GM12865 (cell line): ENCODE results near the gene MYO9A.

ENCODE experiments used
- DNase-seq: peaks from one replicate; pipeline ENCODE4 v3.0.0; 2010; ENCODE audit warnings: low read depth
- H3K4me3 ChIP-seq: 2 replicates; pipeline ENCODE4 v1.5.1; 2011; ENCODE audit warnings: mild to moderate bottlenecking, low read depth, low read length, control low read depth
- TF ChIP-seq, protein P1 (sequence below): IDR thresholded peaks from 2 replicates; pipeline ENCODE4 v1.5.1; 2011; ENCODE audit warnings: low read length, control low read depth, low read depth, inconsistent platforms; ENCODE audit not compliant: insufficient read depth; ENCODE audit errors: missing control alignments

The MYO9A gene

DNA sequence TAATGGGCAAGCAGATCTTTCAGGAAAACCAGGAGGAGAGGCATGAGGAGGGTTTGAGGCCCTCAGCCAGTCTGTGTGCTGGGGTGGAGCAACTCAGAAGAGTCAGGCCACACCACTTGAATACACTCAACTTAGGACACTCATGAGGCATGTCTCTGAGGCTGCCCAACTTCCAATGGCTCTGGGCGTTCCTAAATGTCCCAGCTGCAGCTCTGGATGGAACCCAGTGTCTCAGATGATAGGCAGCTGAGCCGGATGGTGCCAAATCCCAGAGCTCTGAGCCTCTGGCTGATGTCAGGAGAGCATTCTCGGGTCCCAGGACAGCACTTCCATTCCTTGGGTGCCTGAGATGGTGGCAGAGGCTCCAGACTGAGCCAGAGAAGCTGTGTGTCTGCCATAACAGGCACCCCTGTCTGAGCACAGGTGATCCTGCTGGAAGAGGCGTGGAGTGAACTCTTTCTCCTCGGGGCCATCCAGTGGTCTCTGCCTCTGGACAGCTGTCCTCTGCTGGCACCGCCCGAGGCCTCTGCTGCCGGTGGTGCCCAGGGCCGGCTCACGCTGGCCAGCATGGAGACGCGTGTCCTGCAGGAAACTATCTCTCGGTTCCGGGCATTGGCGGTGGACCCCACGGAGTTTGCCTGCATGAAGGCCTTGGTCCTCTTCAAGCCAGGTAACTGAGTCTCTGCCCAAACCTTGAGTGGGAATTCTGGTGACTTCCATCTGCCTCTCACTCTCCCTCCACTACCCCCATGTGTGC, 304.8 kb downstream of the MYO9A start:
- TF ChIP-seq, protein P1, sequence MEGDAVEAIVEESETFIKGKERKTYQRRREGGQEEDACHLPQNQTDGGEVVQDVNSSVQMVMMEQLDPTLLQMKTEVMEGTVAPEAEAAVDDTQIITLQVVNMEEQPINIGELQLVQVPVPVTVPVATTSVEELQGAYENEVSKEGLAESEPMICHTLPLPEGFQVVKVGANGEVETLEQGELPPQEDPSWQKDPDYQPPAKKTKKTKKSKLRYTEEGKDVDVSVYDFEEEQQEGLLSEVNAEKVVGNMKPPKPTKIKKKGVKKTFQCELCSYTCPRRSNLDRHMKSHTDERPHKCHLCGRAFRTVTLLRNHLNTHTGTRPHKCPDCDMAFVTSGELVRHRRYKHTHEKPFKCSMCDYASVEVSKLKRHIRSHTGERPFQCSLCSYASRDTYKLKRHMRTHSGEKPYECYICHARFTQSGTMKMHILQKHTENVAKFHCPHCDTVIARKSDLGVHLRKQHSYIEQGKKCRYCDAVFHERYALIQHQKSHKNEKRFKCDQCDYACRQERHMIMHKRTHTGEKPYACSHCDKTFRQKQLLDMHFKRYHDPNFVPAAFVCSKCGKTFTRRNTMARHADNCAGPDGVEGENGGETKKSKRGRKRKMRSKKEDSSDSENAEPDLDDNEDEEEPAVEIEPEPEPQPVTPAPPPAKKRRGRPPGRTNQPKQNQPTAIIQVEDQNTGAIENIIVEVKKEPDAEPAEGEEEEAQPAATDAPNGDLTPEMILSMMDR, result no peak
- H3K4me3 ChIP-seq, result no peak overlapping the region
- DNase-seq, result no peak

DNA sequence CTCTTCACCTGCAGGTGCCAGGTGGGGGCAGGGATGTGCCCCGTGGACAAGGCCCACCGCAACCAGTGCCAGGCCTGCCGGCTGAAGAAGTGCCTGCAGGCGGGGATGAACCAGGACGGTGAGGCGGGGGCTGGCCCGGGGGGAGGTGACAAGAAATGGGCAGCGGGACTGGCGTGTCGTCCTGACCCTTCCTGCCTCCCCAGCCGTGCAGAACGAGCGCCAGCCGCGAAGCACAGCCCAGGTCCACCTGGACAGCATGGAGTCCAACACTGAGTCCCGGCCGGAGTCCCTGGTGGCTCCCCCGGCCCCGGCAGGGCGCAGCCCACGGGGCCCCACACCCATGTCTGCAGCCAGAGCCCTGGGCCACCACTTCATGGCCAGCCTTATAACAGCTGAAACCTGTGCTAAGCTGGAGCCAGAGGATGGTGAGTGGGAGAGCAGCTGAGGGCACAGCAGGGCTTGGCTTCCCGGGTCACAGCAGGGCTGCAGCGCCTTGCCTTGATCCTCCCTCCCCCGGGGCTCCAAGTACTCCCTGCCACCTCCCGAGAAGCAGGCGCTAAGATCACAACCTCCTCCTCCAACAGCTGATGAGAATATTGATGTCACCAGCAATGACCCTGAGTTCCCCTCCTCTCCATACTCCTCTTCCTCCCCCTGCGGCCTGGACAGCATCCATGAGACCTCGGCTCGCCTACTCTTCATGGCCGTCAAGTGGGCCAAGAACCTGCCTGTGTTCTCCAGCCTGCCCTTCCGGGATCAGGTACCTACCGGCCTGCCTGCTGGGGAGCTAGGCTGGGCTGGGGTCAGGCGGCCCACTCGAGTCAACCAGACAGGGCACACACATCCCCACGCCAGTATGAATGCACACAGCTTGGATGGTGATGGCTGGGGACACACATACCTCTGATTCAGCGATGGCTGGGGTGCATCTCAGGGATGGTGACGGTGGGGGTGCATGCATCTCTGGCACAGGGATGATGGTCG, 305.9 kb downstream of the MYO9A start:
- TF ChIP-seq, protein P1, result no peak
- DNase-seq, result no peak
- no peak overlapping the region for H3K4me3 ChIP-seq

DNA sequence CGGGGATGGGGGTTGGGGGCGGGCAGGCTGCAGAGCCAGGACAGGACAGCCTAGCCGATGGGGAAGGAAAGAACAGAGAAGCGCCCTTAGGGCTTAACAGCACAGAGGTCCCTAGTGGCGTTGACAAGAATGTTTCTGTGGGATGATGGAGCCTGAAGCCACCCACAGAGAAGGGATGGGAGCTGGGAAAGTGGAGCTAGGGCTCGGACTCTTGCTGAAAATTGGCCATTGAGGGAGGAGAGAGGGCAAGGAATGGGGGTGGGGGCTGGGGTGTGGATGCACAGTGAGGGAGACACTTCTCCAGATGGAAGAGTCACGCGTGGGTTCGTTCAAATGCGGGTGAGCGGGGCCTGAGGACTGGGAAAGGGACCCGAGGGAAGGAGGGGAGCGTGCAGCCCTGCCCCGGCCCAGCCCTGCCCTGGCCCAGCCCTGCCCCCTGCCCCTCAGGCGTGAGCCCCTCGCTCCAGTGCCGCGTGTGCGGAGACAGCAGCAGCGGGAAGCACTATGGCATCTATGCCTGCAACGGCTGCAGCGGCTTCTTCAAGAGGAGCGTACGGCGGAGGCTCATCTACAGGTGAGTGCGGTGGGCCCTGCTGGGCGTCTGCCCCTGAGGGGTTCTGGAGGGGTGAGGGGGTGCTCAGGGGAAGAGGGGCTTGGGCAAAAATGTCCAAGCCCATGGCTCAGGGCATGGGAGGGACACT, 306.8 kb downstream of the MYO9A start:
- no peak overlapping the region for H3K4me3 ChIP-seq
- TF ChIP-seq, protein P1, result no peak
- no peak for DNase-seq

DNA sequence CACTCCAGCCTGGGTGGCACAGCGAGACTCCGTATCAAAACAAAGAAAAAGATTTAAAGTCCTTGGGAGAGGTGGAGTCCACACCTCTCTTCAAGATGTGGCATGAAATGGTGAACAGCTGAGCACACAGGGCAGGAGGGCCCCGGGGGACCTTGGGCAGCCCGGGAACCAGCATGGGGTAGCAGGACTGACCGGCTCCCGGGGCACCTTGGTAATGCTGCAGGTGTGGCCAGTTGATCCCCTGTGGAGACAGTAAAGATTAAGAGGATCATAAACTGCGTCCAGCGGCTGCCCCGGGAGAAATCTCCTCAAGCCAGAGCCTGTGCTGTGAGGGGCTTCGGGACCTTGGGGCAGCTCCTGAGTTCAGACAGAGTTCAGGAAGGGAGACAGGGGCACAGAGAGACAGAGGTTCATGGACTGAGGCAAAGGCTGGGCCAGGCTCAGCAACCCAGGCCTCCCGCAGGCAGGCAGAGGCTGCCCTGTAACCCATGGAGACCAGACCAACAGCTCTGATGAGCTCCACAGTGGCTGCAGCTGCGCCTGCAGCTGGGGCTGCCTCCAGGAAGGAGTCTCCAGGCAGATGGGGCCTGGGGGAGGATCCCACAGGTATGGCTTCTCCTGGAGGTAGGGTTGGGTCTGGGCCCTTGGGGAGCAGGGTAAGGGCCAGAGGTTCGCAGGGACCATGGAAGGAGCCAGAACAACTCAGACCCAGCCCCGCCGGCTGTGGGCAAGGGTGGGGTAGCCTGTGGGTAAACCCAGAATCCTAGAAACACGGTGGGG, 307.5 kb downstream of the MYO9A start, which contains the start of gene NR2E3:
Gene NR2E3 (plus strand): TSS at position 299 of the 780 bp plus-strand sequence. CDS start 190 bp downstream, at position 489.
- TF ChIP-seq, protein P1, result no peak
- H3K4me3 ChIP-seq, result no peak within 1 kb of the TSS
- DNase-seq, result no peak

DNA sequence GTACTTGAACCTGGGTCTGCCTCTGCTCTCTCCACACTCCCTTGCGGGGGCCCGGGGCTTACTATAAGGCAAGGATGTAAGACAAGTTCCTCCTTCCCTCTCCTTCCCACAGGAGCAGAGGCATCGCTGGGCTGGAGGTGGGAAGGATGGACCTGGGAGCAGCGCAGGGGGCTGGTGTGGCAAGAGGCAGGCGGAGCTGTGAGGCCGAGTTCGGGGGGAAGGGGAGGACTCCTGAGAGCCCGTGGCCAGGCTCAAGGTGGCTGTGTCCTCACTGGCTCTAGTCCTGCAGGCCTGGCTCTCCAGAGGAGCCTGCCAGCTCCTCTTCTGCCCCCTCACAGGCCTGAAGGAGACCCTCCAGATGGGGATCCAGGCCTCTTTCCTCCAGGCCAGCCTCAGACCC, 308.6 kb downstream of the MYO9A start:
- TF ChIP-seq, protein P1, result no peak
- no peak for DNase-seq
- no peak overlapping the region for H3K4me3 ChIP-seq
